HTERT RPE-1 (cell line): ENCODE results near the gene RUFY1.
"Not testable (repeated sequence)": the region's sequence is repeated elsewhere in the genome, so short reads cannot be mapped to it uniquely, and the experiment has no call there.

Experiments used
- in situ Hi-C: fragments of 300-500 bp; cut with MboI; formaldehyde crosslinking; loops from 4 replicates; pipeline ENCODE4 v1.14.3; 2020; ENCODE audit warnings: low sequenced_read_pairs

The RUFY1 gene

GRCh38 chr5:179536676-179537075 is 13.7 kb upstream of the RUFY1 start:
- in situ Hi-C loops = no loop called here

- in situ Hi-C loops = no loop called here
Observed at GRCh38 chr5:179542170-179542569, 8.2 kb upstream of the RUFY1 start.

GRCh38 chr5:179543275-179543674 is 7.1 kb upstream of the RUFY1 start:
- in situ Hi-C loops = not testable (repeated sequence)

- in situ Hi-C loops = no loop called here
Observed at GRCh38 chr5:179553006-179553405, 2.7 kb downstream of the RUFY1 start.

GRCh38 chr5:179553875-179554274 is 3.5 kb downstream of the RUFY1 start:
- in situ Hi-C loops = no loop called here

- in situ Hi-C loops = no loop called here
Observed at GRCh38 chr5:179554981-179555380, 4.6 kb downstream of the RUFY1 start.

GRCh38 chr5:179558261-179558799 is 8.0 kb downstream of the RUFY1 start:
- in situ Hi-C loops = not testable (repeated sequence)

- in situ Hi-C loops = no loop called here
Observed at GRCh38 chr5:179558932-179559283, 8.6 kb downstream of the RUFY1 start.

GRCh38 chr5:179559284-179560252 is 9.2 kb downstream of the RUFY1 start:
- in situ Hi-C loops = no loop called here

- in situ Hi-C loops = no loop called here
Observed at GRCh38 chr5:179564526-179564925, 14.2 kb downstream of the RUFY1 start.

- in situ Hi-C loops = no loop called here
Observed at GRCh38 chr5:179568721-179569120, 18.4 kb downstream of the RUFY1 start.

GRCh38 chr5:179572386-179572785 is 22.0 kb downstream of the RUFY1 start:
- in situ Hi-C loops = no loop called here

- in situ Hi-C loops = no loop called here
Observed at GRCh38 chr5:179577286-179577960, 27.1 kb downstream of the RUFY1 start.

- in situ Hi-C loops = no loop called here
Observed at GRCh38 chr5:179585941-179586401, 35.6 kb downstream of the RUFY1 start.

- in situ Hi-C loops = no loop called here
Observed at GRCh38 chr5:179588166-179588565, 37.8 kb downstream of the RUFY1 start.

- in situ Hi-C loops = no loop called here
Observed at GRCh38 chr5:179595916-179596315, 45.6 kb downstream of the RUFY1 start.

- in situ Hi-C loops = no loop called here
Observed at GRCh38 chr5:179596421-179596820, 46.1 kb downstream of the RUFY1 start.

- in situ Hi-C loops = no loop called here
Observed at GRCh38 chr5:179599100-179599499, 48.7 kb downstream of the RUFY1 start.

GRCh38 chr5:179599566-179599965 is 49.2 kb downstream of the RUFY1 start:
- in situ Hi-C loops = no loop called here

- in situ Hi-C loops = no loop called here
Observed at GRCh38 chr5:179599973-179600372, 49.6 kb downstream of the RUFY1 start.

- in situ Hi-C loops = no loop called here
Observed at GRCh38 chr5:179601871-179602625, 51.7 kb downstream of the RUFY1 start.
